ENCODE data around the gene TMEM154.

TMEM154 gene

GRCh38 chr4:152601156-152601555 is 78.6 kb downstream of the TMEM154 start:
- Histone ChIP-seq H3K27ac (ENCODE audit: low read depth, low read length) (no peak overlapping the region), H3K4me3 (ENCODE audit: low read length) (no peak overlapping the region), H3K9me3 (ENCODE audit: insufficient read depth, low read depth, low read length) (peaks cover 2% of the 10 kb centered on the region; the same call in 1 of the 2 replicates), H3K4me1 (ENCODE audit: insufficient read depth, low read length) (peaks cover 15% of the 10 kb centered on the region), H3K27me3 (ENCODE audit: insufficient read depth, low read length) (no peaks in the 10 kb centered on the region), H3K9ac (ENCODE audit: low read depth, low read length) (no peak overlapping the region), H3K36me3 (ENCODE audit: insufficient read depth, low read length) (no peaks in the 10 kb centered on the region)
- 94% methylated on average over 5 of the region's 5 CpGs for WGBS

- WGBS: no CpG with 5 or more reads among the region's 1 CpG
- no peak overlapping the region for H3K27ac ChIP-seq (ENCODE audit: low read depth, low read length)
These were observed 80.2 kb downstream of the TMEM154 start for GRCh38 chr4:152599636-152600035.

GRCh38 chr4:152599095-152599494 is 80.7 kb downstream of the TMEM154 start:
- H3K4me1 ChIP-seq (ENCODE audit: insufficient read depth, low read length): no peaks in the 10 kb centered on the region
- WGBS: 93% methylated on average over 6 of the region's 6 CpGs

More at GRCh38 chr4:152599636-152600035, 80.2 kb downstream of the TMEM154 start:
- Histone ChIP-seq H3K4me1 (ENCODE audit: insufficient read depth, low read length) (peaks cover under 1% of the 10 kb centered on the region; the same call in 1 of the 2 replicates), H3K4me3 (ENCODE audit: low read length) (no peak overlapping the region), H3K9ac (ENCODE audit: low read depth, low read length) (no peak overlapping the region), H3K9me3 (ENCODE audit: insufficient read depth, low read depth, low read length) (peaks cover 2% of the 10 kb centered on the region; the same call in 1 of the 2 replicates), H3K36me3 (ENCODE audit: insufficient read depth, low read length) (no peaks in the 10 kb centered on the region), H3K27me3 (ENCODE audit: insufficient read depth, low read length) (no peaks in the 10 kb centered on the region)

GRCh38 chr4:152598454-152598853 is 81.3 kb downstream of the TMEM154 start:
- no peak overlapping the region for H3K9ac ChIP-seq (ENCODE audit: low read depth, low read length)
- H3K4me3 ChIP-seq (ENCODE audit: low read length): no peak overlapping the region
- no peaks in the 10 kb centered on the region for H3K9me3 ChIP-seq (ENCODE audit: insufficient read depth, low read depth, low read length)
- H3K36me3 ChIP-seq (ENCODE audit: insufficient read depth, low read length): no peaks in the 10 kb centered on the region
- 77% methylated on average over 1 of the region's 2 CpGs for WGBS
- no peaks in the 10 kb centered on the region for H3K27me3 ChIP-seq (ENCODE audit: insufficient read depth, low read length)
- H3K4me1 ChIP-seq (ENCODE audit: insufficient read depth, low read length): no peaks in the 10 kb centered on the region
- no peak overlapping the region for H3K27ac ChIP-seq (ENCODE audit: low read depth, low read length)

More at GRCh38 chr4:152599095-152599494, 80.7 kb downstream of the TMEM154 start:
- H3K27ac ChIP-seq (ENCODE audit: low read depth, low read length): no peak overlapping the region
- H3K9ac ChIP-seq (ENCODE audit: low read depth, low read length): no peak overlapping the region
- no peaks in the 10 kb centered on the region for H3K27me3 ChIP-seq (ENCODE audit: insufficient read depth, low read length)
- no peaks in the 10 kb centered on the region for H3K36me3 ChIP-seq (ENCODE audit: insufficient read depth, low read length)
- no peak overlapping the region for H3K4me3 ChIP-seq (ENCODE audit: low read length)
- H3K9me3 ChIP-seq (ENCODE audit: insufficient read depth, low read depth, low read length): peaks cover 2% of the 10 kb centered on the region; the same call in 1 of the 2 replicates

GRCh38 chr4:152594978-152595925 is 84.5 kb downstream of the TMEM154 start:
- Histone ChIP-seq H3K9ac (ENCODE audit: low read depth, low read length) (no peak overlapping the region), H3K27me3 (ENCODE audit: insufficient read depth, low read length) (0 out of 2 replicates have a peak, but pooled peaks cover 7% of the 10 kb centered on the region), H3K4me1 (ENCODE audit: insufficient read depth, low read length) (peaks cover 6% of the 10 kb centered on the region; the same call in 1 of the 2 replicates), H3K36me3 (ENCODE audit: insufficient read depth, low read length) (no peaks in the 10 kb centered on the region), H3K9me3 (ENCODE audit: insufficient read depth, low read depth, low read length) (no peaks in the 10 kb centered on the region), H3K27ac (ENCODE audit: low read depth, low read length) (no peak overlapping the region), H3K4me3 (ENCODE audit: low read length) (no peak overlapping the region)
- WGBS: 82% methylated on average over 11 of the region's 11 CpGs

- Histone ChIP-seq H3K27me3 (ENCODE audit: insufficient read depth, low read length) (0 out of 2 replicates have a peak, but pooled peaks cover 7% of the 10 kb centered on the region), H3K9ac (ENCODE audit: low read depth, low read length) (no peak overlapping the region), H3K36me3 (ENCODE audit: insufficient read depth, low read length) (no peaks in the 10 kb centered on the region), H3K9me3 (ENCODE audit: insufficient read depth, low read depth, low read length) (no peaks in the 10 kb centered on the region), H3K27ac (ENCODE audit: low read depth, low read length) (no peak overlapping the region), H3K4me3 (ENCODE audit: low read length) (no peak overlapping the region), H3K4me1 (ENCODE audit: insufficient read depth, low read length) (peaks cover 6% of the 10 kb centered on the region; the same call in 1 of the 2 replicates)
- WGBS: 100% methylated on average over 2 of the region's 2 CpGs
These were observed 85.7 kb downstream of the TMEM154 start for GRCh38 chr4:152594057-152594456.

GRCh38 chr4:152591876-152592275 is 87.9 kb downstream of the TMEM154 start:
- Histone ChIP-seq H3K4me1 (ENCODE audit: insufficient read depth, low read length) (peaks cover 6% of the 10 kb centered on the region; the same call in 1 of the 2 replicates), H3K4me3 (ENCODE audit: low read length) (peak overlapping the region; percentile 33), H3K27ac (ENCODE audit: low read depth, low read length) (no peak overlapping the region), H3K9ac (ENCODE audit: low read depth, low read length) (no peak overlapping the region), H3K36me3 (ENCODE audit: insufficient read depth, low read length) (no peaks in the 10 kb centered on the region), H3K27me3 (ENCODE audit: insufficient read depth, low read length) (0 out of 2 replicates have a peak, but pooled peaks cover 7% of the 10 kb centered on the region), H3K9me3 (ENCODE audit: insufficient read depth, low read depth, low read length) (peaks cover 3% of the 10 kb centered on the region)
- WGBS: 86% methylated on average over 4 of the region's 6 CpGs

- Histone ChIP-seq H3K4me3 (ENCODE audit: low read length) (peak overlapping the region; percentile 33), H3K27ac (ENCODE audit: low read depth, low read length) (no peak overlapping the region), H3K9ac (ENCODE audit: low read depth, low read length) (no peak overlapping the region), H3K27me3 (ENCODE audit: insufficient read depth, low read length) (0 out of 2 replicates have a peak, but pooled peaks cover 7% of the 10 kb centered on the region), H3K9me3 (ENCODE audit: insufficient read depth, low read depth, low read length) (peaks cover 7% of the 10 kb centered on the region), H3K4me1 (ENCODE audit: insufficient read depth, low read length) (peaks cover 6% of the 10 kb centered on the region; the same call in 1 of the 2 replicates), H3K36me3 (ENCODE audit: insufficient read depth, low read length) (no peaks in the 10 kb centered on the region)
- WGBS: 10% methylated on average over 13 of the region's 13 CpGs
These were observed 88.4 kb downstream of the TMEM154 start for GRCh38 chr4:152591396-152591795.

- Histone ChIP-seq H3K9me3 (ENCODE audit: insufficient read depth, low read depth, low read length) (peaks cover 7% of the 10 kb centered on the region), H3K36me3 (ENCODE audit: insufficient read depth, low read length) (no peaks in the 10 kb centered on the region), H3K4me3 (ENCODE audit: low read length) (no peak overlapping the region), H3K27me3 (ENCODE audit: insufficient read depth, low read length) (0 out of 2 replicates have a peak, but pooled peaks cover 7% of the 10 kb centered on the region), H3K9ac (ENCODE audit: low read depth, low read length) (no peak overlapping the region), H3K4me1 (ENCODE audit: insufficient read depth, low read length) (peaks cover 6% of the 10 kb centered on the region; the same call in 1 of the 2 replicates), H3K27ac (ENCODE audit: low read depth, low read length) (no peak overlapping the region)
- 79% methylated on average over 4 of the region's 4 CpGs for WGBS
These were observed 89.4 kb downstream of the TMEM154 start for GRCh38 chr4:152590179-152591031.

GRCh38 chr4:152588869-152589268 is 90.9 kb downstream of the TMEM154 start:
- Histone ChIP-seq H3K9me3 (ENCODE audit: insufficient read depth, low read depth, low read length) (peaks cover 7% of the 10 kb centered on the region), H3K36me3 (ENCODE audit: insufficient read depth, low read length) (no peaks in the 10 kb centered on the region), H3K27ac (ENCODE audit: low read depth, low read length) (no peak overlapping the region), H3K4me1 (ENCODE audit: insufficient read depth, low read length) (peaks cover 6% of the 10 kb centered on the region; the same call in 1 of the 2 replicates), H3K4me3 (ENCODE audit: low read length) (no peak overlapping the region), H3K9ac (ENCODE audit: low read depth, low read length) (no peak overlapping the region), H3K27me3 (ENCODE audit: insufficient read depth, low read length) (0 out of 2 replicates have a peak, but pooled peaks cover 7% of the 10 kb centered on the region)
- 95% methylated on average over 4 of the region's 4 CpGs for WGBS
